K562 (cell line): ENCODE results near the gene TMEM208.

Experiments
- ATF3 ChIP-seq, 2 experiments: fragments of 450-650 bp in 1 of 2; sonication (generic) in 1 of 2; formaldehyde crosslinking in 1 of 2; IDR thresholded peaks in 1 of 2; conservative IDR thresholded peaks in 1 of 2; 2 replicates each; pipeline versions ENCODE4 v1.6.1 to v1.8.1; 2016 to 2023; ENCODE audit warnings: mild to moderate bottlenecking in 2 of 2, moderate library complexity in 2 of 2, inconsistent platforms in 1 of 2, missing genetic modification reagents in 1 of 2
- CBX5 ChIP-seq: IDR thresholded peaks from 2 replicates; pipeline ENCODE4 v1.6.1; 2014; ENCODE audit warnings: low read depth, borderline replicate concordance
- JUND ChIP-seq, 2 experiments: IDR thresholded peaks; 2 replicates in 1 of 2; 3 replicates in 1 of 2; pipeline ENCODE4 v1.6.1; 2011; ENCODE audit warnings: borderline replicate concordance in 2 of 2, low read depth in 2 of 2, low read length in 2 of 2, improper control_type of control experiment in 1 of 2, missing biosample characterization in 1 of 2, missing genetic modification characterization in 1 of 2, missing genetic modification reagents in 1 of 2
- RAD21 ChIP-seq, 2 experiments: fragments of 250-450 bp in 1 of 2; fragments of 450-650 bp in 1 of 2; sonication (Bioruptor Pico) in 1 of 2; formaldehyde crosslinking in 1 of 2; IDR thresholded peaks in 1 of 2; conservative IDR thresholded peaks in 1 of 2; 2 replicates each; pipeline versions ENCODE4 v1.4.0 to v1.8.0; 2020 to 2022; ENCODE audit warnings: mild to moderate bottlenecking in 2 of 2, moderate library complexity in 1 of 2
- TCF7L2 ChIP-seq: fragments of 150-350 bp; IDR thresholded peaks from 2 replicates; pipeline ENCODE4 v1.6.1; 2016; ENCODE audit warnings: low read depth, mild to moderate bottlenecking, low read length, moderate library complexity
- ZNF121 ChIP-seq: sonication (generic); formaldehyde crosslinking; conservative IDR thresholded peaks from 2 replicates; pipeline ENCODE4 v1.8.0; 2022; ENCODE audit warnings: missing genetic modification reagents

DNA sequence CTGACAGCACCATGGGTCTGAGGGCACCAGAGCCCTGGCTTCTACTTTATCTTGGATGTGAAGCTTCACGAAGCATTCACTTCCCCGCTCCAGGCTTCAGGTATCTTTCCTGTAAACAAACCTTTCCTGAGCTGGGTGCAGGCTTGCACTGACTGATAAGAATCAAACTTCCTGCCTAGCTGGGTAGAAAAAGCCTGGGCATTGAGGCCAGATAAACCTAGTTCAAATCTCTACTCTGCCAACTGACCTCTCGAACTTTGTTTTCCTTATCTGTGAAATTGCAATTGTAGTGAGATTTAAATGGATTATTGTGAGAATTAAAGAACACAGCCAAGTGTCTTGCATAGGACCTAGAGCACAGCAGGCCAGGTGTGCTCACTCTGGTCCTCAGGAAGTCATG, 2.9 kb upstream of the TMEM208 start:
- no peak for TF ChIP-seq JUND (IDR thresholded peaks at IDR 0.05; ENCODE audit: borderline replicate concordance, low read depth, low read length)
- TF ChIP-seq JUND (tag; IDR thresholded peaks at IDR 0.05; ENCODE audit: borderline replicate concordance, low read depth, low read length): no peak
- no peak for TF ChIP-seq ZNF121 (CRISPR knock-in tag)
- no peak for TF ChIP-seq CBX5
- TF ChIP-seq TCF7L2: no peak
- no peak for TF ChIP-seq RAD21 (CRISPR knock-in tag; conservative IDR thresholded peaks at IDR 0.05 in 1 of 2, IDR thresholded peaks at IDR 0.05 in 1 of 2)
- TF ChIP-seq ATF3 (IDR thresholded peaks at IDR 0.05): no peak
- no peak for TF ChIP-seq ATF3 (CRISPR knock-in tag; conservative IDR thresholded peaks at IDR 0.05)
